GM21723 (cell line): Measurements from ENCODE around the gene OPCML.

Experiments
- ATAC-seq: cut with Tn5 transposase; IDR thresholded peaks from one replicate; pipeline ENCODE4 v1.9.1; 2021; ENCODE audit warnings: mild to moderate bottlenecking, moderate library complexity; ENCODE audit not compliant: unreplicated experiment

OPCML gene

DNA sequence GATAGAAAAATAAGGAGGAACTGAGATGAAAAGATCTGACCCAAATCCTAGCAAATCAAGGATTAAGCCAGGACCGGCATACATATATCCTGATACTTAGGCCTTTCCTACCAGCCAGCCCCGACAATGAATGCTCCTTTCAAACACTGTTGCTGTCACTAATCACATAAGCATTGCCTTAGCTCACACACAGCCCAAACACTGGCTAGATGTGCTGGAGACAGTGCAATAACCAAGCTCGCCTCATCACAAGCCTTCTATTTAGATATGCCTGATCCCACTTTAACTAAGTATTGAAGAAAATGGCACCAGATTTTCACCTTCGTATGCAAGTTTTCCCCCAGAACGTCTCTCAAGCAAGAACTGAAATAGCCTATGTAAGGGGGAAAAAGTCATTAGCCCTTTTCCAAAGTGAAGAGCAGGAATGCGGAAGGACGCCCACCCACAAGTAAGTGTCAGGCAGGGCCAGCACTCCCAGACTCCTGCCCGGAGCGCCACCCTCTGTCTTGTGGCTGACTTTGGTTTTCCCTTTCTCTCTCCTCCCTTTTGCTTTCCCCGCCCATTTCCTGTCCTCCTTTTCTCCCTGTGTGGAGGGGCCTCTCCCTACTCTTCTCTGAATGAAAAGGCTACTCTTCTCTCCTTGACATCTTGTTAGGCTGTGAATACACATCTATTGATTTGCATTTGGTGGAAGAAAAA, 8.9 kb upstream of the OPCML start:
- ATAC-seq: no peak

DNA sequence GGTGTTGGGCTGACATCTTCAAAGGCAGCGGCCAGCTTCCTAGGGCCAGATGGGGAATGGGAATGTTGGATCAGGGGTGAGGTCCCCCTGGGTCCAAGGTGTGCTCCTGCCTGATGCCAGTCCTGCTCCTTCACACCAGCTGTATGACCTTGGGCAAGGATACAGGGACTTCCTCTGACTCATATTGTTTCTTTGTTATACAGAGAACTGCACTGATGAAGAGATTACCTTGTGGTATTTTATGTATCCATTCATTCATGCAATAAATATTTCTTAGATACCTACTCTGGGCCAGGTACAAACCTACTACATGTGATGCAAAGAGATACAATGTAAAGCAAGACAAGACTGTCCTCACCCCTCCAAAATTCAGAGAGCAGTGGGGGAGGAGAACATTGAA, 3.9 kb upstream of the OPCML start:
- ATAC-seq: no peak

GRCh38 chr11:133533205-133533604, 904 bp upstream of the OPCML start:
- ATAC-seq: no peak

DNA sequence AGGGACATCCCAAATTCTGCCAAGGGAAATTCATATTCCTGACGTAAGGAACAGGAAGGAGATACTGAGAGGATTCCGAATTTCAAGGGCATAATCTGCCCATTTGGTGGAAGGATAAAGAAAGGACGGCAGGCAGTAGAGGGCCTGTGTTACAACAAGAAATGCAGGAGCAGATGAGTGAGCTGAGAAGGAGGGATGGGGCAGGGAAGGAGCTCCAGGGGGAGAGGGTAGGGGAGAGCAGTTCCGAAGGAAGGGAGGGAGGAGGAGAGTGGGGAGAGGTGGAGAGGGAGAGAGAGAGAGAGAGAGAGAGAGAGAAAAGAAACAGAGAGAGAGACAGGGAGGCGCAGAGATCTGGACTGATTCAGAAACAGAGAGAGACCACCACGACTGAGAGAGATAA, 843 bp downstream of the OPCML start:
- no peak for ATAC-seq

GRCh38 chr11:133530501-133530835, 1.8 kb downstream of the OPCML start:
- ATAC-seq: no peak

DNA sequence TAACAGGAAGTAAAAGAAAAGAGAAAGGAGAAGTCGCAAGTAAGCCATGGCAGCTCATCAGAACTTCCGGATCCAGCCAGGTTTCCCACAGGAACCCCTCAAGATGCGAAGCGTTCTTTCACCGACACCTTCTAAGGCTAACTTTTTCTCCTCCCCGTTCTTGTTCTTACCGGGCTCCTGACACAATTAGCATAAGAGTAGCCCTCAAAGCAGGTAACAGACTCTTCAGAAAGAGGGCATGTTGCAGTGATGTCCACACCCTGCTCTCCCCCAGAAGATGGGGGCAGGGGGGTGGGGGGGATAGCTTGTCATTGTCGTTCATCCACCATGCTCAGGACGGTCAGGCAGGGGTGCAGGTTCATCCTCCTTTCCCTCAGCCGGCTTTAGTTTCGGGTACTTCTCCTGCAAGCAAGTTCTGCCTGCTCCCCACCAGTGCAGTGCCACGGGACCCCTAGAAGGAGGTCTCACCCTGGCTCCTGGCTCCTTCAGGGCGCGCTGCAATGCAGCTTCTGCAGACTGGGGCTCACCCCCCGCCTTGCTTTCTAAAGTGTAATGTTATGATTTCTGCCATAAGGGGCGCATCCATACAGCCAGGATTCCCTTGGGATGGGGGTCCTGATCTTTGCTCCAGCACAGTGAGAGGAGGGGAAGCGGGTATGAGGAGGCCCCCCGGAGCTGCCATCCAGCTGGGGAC, 2.3 kb downstream of the OPCML start:
- ATAC-seq: no peak

DNA sequence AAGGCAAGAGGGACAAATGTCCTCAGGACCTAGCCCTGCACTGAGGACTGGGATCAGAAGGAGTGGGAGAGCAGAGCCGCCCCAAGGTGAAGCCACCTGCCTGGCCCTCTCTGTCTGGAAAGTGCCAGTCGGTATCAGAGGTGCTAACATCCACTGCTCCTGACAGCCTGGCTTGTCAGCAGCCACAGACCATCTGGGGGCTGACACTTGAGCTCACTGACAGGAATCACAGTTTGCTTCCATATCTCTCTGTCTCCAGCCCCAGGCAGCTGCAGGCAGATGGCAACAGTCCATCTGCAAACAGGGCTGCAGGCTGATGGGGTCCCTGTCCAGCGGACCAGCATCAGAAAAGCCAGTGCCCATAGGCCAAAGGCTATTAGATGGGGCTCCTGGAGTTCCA, 5.5 kb downstream of the OPCML start:
- no peak for ATAC-seq

DNA sequence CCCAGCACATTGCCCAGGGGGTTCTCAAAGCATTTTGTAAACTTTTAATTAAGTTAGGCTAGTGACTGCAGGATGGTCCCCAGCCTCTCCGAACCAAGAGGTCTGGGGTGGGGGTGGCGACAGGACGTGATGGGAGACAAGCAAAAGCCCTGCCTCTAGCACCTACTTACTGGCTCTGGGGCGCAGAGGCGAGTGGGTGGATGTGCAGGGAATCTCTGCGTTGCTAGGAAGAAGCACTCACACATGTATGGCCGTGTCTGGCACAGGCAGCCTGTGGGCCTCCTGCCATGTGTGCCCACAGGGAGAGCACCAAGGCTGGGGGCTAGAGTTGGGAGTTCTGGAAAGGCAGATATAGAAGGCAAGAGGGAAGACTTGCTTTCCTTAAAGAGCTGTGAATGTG, 6.3 kb downstream of the OPCML start:
- ATAC-seq: no peak

DNA sequence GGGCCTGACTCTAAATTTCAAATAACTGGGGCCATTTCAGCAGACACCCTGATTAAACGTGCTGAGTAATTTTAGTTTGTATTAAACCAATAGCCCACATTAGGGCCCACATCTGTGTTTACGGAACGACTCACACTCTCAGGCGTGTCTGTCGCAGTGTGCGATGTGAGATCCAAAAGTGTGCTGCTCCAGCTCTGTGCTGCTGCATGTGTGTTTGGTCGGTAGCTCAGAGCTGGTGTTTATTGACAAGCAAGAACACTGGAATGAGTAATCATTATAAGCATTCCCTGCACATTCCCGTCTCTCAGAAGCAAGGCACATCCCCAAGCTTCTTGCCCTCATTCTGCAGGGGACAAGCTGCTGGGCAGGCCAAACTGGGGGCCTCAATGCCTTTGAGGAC, 7.8 kb downstream of the OPCML start:
- no peak for ATAC-seq

- no peak for ATAC-seq
Observed at GRCh38 chr11:133522344-133522743, 10.0 kb downstream of the OPCML start.

DNA sequence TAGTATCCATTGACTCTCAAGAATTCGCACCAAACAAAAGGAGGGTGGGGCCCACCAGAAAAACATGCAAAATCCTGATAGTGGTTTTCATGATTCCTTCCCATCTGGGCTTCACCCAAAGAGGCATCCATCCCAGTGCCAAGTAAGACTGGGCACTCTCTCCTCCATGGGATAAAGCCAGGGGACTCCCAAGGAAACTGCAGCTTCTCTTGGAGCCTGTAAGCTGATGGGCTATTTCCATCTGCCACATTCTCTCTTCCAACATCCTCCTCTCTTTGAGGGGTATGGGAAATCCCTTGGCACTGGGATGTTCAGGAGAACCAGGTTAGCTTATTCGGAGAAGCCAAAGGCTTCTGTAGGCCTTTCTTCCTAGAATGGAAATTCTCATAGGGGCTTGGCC, 10.8 kb downstream of the OPCML start:
- ATAC-seq: no peak

GRCh38 chr11:133520707-133521106, 11.6 kb downstream of the OPCML start:
- ATAC-seq: no peak

DNA sequence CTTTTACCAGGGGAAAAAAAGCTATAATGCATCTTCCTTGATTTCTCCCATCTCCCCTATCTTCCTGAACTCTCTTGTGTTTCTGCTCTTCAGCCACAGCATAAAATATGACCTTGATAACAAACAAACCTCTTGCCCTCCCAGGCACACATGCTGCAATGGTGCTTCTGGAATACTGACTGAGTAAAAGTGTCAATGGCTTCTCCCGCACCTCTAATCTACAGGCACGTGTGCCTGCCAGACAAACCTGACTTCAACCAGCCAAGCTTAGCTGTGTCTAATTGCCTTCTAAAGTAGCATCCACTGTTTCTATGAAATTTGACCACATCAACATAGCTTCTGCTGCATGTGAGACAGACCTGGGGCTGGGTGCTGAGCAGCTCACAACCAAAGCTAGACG, 12.7 kb downstream of the OPCML start:
- no peak for ATAC-seq

- ATAC-seq: no peak
Observed at GRCh38 chr11:133518702-133519264, 13.5 kb downstream of the OPCML start.

DNA sequence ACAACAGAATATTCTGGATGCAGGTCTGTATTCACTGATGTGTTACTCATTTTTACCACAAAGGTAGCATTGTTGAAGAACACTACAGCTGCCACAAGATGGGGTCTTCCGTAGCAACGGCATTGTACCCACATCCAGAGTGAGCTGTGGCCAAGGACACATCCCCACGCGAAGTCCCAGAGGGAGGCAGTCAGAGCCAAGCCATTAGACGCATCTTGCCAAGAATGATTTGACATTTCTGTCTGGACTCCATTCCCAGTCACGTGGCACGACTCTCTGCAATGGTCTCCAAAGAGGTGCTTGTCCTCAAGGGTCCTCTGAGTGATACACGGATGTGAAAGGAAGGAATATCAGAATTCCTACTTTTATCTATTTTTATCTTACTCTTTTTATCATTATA, 15.5 kb downstream of the OPCML start:
- ATAC-seq: no peak

- no peak for ATAC-seq
Observed at GRCh38 chr11:133515107-133515506, 17.2 kb downstream of the OPCML start.

DNA sequence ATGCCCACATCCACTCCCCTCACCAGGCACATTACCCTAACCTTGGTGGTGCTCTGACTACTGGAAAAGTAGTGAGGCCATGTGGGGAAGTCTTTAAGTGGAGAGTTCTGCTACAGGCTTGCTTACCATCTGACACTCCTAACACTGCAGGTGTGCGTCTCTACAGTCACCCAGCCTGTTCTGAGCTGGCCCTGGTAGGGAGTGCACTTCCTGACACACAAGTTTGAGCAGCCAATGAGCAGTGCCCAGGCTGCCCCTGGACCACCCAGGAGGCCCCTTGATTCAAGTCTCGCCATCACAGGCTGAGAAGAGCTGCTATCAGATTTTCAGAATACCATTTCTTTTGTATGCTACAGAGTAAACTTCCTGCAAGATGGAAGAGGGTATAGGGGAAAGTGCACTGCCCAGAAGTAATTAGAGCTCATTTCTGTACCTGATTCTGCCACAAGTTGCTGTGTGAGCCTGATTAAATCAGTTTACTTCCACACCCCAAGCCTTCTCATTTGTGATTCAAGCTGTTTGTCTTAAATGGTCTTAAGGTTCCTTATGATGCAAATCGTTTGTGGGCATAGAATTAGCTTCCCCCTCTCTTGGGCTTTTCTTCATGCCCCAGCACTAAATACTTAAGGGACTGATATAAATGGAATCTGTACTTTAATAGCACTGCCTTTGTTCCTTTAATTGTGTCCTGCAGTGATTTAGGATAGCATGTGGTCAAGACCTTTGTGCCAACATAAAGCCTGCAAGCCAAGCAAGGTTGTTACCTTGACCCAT, 22.2 kb downstream of the OPCML start:
- ATAC-seq: no peak

DNA sequence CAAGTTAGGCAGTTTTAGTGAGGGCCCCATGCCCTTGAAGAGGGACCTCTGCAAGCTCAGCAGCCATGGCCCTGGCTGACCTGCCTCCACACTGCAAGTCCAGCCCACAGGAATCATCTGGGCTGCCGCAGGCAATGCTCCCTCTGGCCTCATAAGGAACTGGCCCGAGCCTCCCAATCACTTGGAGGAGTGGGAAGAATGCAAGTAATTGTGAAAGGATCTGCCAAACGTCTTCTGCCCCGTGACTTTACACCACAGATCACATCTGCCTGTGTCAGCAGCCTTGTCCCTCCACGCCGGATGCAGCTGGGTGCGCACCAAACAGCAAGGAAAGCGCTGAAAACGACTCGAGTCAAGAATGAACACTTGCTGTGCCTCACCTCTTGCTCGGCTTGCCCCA, 23.8 kb downstream of the OPCML start:
- ATAC-seq: no peak

DNA sequence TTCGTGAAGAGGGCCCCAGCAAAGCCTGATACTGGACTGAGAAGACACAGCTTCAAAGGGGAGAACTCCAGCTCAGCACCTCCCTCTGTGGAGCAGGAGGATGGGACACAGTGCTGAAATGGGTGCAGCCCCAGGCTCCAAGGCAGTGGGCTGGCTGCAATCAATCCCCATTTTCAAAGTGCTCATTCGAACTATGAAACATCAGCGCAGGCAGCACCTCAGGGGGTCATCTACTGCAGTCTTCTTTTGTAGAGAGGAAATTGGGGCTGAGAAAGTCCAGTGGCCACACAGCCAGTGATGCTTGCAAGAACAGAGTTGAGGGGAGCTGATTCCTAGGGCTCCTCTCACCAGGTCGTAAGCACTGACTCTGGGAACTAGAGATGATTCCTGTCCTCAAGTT, 25.1 kb downstream of the OPCML start:
- no peak for ATAC-seq

DNA sequence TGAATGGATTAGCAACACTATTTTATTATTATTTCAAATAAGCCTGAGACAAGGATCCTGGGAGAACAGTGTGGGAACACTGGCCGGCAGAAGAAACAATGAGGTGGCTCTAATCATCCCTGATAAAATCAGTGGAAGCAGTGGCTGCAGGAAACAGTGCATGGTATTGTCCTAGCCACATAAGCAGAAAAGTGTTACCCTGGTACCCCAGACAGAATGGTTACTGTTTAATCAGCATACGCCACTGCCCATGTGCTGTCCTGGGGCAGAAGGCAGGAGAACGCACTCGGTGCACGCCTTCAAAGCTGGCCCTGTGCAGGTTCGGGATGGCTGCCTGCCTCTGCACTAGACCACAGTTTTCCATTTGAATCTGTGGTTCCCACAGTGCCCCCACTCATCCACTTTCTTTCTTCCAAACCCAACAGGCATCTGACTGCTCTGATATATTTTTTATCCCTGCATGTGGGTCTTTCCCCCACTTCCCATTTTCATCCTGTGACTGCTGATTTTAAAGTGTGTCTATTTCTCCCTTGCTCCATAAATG, 25.7 kb downstream of the OPCML start:
- ATAC-seq: no peak

- peak; percentile 88 for ATAC-seq
Observed at GRCh38 chr11:133506023-133506422, 26.3 kb downstream of the OPCML start.

GRCh38 chr11:133504906-133505305, 27.4 kb downstream of the OPCML start:
- ATAC-seq: no peak
